Keratinocyte (primary cell): ENCODE results near the gene FAM210B.

Source experiments
- EZH2 ChIP-seq: IDR thresholded peaks from one replicate; pipeline ENCODE4 v1.6.1; 2012; ENCODE audit warnings: inconsistent platforms, mild to moderate bottlenecking, low read length, moderate library complexity
- TF ChIP-seq, protein P1 (sequence below), 3 experiments: IDR thresholded peaks in 1 of 3; conservative IDR thresholded peaks in 1 of 3; optimal IDR thresholded peaks in 1 of 3; 2 replicates in 2 of 3; 3 replicates in 1 of 3; pipeline versions ENCODE3 to v1.5.1; 2011; ENCODE audit warnings: low read length in 3 of 3, mild to moderate bottlenecking in 3 of 3, moderate library complexity in 2 of 3, control low read depth in 1 of 3, inconsistent platforms in 1 of 3; ENCODE audit not compliant: insufficient read depth in 2 of 3; ENCODE audit errors: extremely low read depth in 1 of 3

DNA sequence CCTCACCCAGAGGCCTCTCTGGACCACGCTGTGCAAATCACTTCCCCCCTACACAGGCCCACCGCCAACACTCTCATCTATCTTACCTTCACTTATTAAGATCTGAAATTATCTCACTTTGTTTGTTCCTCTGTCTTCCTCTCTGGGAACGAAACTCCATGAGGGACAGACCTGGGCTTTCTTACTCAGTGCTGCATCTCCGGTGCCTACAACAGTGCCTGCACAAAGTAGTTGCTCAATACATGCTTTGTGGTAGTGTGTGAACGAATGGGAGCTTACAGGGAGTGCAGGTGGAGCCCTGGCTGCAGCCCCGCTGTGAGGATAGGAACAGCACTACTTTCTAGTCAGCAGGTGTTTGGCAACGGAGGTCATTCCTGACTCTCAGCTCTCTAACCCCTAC lies 58.6 kb downstream of the FAM210B start:
- TF ChIP-seq, protein P1, sequence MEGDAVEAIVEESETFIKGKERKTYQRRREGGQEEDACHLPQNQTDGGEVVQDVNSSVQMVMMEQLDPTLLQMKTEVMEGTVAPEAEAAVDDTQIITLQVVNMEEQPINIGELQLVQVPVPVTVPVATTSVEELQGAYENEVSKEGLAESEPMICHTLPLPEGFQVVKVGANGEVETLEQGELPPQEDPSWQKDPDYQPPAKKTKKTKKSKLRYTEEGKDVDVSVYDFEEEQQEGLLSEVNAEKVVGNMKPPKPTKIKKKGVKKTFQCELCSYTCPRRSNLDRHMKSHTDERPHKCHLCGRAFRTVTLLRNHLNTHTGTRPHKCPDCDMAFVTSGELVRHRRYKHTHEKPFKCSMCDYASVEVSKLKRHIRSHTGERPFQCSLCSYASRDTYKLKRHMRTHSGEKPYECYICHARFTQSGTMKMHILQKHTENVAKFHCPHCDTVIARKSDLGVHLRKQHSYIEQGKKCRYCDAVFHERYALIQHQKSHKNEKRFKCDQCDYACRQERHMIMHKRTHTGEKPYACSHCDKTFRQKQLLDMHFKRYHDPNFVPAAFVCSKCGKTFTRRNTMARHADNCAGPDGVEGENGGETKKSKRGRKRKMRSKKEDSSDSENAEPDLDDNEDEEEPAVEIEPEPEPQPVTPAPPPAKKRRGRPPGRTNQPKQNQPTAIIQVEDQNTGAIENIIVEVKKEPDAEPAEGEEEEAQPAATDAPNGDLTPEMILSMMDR (optimal IDR thresholded peaks at IDR 0.05 in 1 of 3, IDR thresholded peaks at IDR 0.05 in 1 of 3, conservative IDR thresholded peaks at IDR 0.05 in 1 of 3; ENCODE audit: extremely low read depth in 1 of 3, insufficient read depth in 2 of 3, low read length in 3 of 3): no peak
- no peak for TF ChIP-seq EZH2
